ENCODE results near the gene ATXN1. TPM values are rescaled to one million over a fixed set of nuclear protein-coding genes. Genes with fewer than 3 reads are reported as not detected.

Gene ATXN1
- polyA plus RNA-seq, 1 donor, result 13.6 TPM

DNA sequence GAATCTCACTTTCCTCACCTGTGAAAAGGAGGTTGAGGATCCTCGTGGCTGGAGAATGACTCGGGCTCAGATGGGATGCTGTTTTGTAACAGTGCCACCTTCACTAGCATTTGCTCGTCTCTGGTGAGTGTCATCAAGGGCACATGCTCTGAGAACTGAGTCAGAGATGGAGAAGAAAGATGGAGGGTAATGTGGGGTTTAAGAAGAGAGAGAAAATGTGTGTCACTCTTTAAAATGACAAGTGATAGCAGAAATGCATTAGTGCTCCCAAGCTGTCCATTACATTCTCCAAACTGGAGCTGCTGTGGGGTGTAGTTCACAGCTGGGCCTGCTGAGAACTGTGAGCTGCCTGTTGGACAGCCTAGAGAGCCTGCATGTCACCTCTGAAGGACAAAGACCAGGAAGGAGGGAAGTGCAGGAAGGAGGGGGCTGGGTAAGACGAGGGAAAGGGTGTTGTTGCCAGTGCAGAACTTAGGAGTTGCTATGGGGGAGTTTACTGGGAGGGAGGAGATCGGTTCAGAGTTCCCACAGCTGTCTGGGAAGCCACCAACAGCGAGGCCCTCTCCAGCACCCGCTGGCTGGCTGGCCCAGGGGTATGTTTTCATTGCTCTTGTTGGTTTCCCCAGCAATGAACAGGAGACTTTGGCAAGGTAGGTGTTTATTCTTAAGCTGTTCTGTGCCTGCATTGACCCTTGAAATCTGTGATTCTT, 503.1 kb downstream of the ATXN1 start:
- Histone ChIP-seq H3K27ac (ENCODE audit: low read length) (no peak overlapping the region), H3K9me3 (ENCODE audit: control insufficient read depth, low read depth, low read length) (no peaks in the 10 kb centered on the region), H3K4me1 (ENCODE audit: control insufficient read depth, insufficient read depth, low read length) (no peaks in the 10 kb centered on the region), H3K27me3 (ENCODE audit: control insufficient read depth, insufficient read depth, low read length) (no peaks in the 10 kb centered on the region), H3K36me3 (ENCODE audit: control insufficient read depth, insufficient read depth, low read length) (no peaks in the 10 kb centered on the region), H3K4me3 (ENCODE audit: low read length) (no peak overlapping the region)
- WGBS (ENCODE audit: insufficient coverage, low lambda C conversion rate), result 100% methylated on average over 1 of the region's 7 CpGs
- no peak for DNase-seq

DNA sequence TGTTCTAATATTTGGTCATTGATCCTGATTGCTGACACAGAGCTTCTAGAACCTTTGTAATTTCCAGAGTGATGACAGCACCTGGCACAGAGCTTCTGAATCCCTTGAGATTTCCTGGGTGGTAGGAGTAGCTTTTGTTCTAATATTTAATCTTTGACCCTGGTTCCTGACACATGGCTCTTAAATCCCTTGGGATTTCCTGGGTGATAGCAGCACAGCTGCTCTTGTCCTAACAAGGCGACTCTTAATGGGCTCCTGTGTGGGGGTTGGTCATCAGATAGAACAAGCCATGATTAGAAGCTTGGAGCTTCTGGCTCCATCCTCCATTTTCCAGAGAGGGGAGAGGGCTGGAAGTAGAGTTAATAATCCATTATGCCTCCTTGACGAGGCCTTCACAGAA, 504.5 kb downstream of the ATXN1 start:
- DNase-seq, result no peak
- WGBS (ENCODE audit: insufficient coverage, low lambda C conversion rate), result no CpG with 5 or more reads among the region's 2 CpGs
- Histone ChIP-seq H3K4me3 (ENCODE audit: low read length) (no peak overlapping the region), H3K27me3 (ENCODE audit: control insufficient read depth, insufficient read depth, low read length) (no peaks in the 10 kb centered on the region), H3K9me3 (ENCODE audit: control insufficient read depth, low read depth, low read length) (no peaks in the 10 kb centered on the region), H3K36me3 (ENCODE audit: control insufficient read depth, insufficient read depth, low read length) (no peaks in the 10 kb centered on the region), H3K27ac (ENCODE audit: low read length) (no peak overlapping the region), H3K4me1 (ENCODE audit: control insufficient read depth, insufficient read depth, low read length) (no peaks in the 10 kb centered on the region)

DNA sequence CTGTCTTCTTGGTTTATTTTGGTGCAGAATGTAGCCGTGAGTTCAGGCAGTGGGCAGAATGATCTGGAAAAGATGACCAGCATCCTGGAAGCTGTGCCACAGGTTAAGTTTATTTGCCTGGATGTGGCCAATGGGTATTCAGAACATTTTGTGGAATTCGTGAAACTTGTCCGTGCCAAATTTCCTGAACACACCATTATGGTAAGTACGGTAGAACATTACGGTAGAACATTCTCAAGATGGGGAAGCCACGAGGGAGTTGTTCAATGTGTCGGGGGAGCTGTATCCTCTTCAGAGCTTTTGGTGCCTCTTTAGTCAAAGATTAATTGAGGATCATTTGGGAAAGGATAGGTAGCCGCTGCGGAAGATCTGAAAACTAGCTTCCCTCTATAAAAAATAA, 506.7 kb downstream of the ATXN1 start:
- no peaks in the 10 kb centered on the region for H3K27me3 ChIP-seq (ENCODE audit: control insufficient read depth, insufficient read depth, low read length)
- H3K9me3 ChIP-seq (ENCODE audit: control insufficient read depth, low read depth, low read length), result no peaks in the 10 kb centered on the region
- no peaks in the 10 kb centered on the region for H3K36me3 ChIP-seq (ENCODE audit: control insufficient read depth, insufficient read depth, low read length)
- DNase-seq, result no peak
- WGBS (ENCODE audit: insufficient coverage, low lambda C conversion rate), result 100% methylated on average over 1 of the region's 9 CpGs
- no peak overlapping the region for H3K27ac ChIP-seq (ENCODE audit: low read length)
- H3K4me3 ChIP-seq (ENCODE audit: low read length), result no peak overlapping the region
- H3K4me1 ChIP-seq (ENCODE audit: control insufficient read depth, insufficient read depth, low read length), result no peaks in the 10 kb centered on the region

DNA sequence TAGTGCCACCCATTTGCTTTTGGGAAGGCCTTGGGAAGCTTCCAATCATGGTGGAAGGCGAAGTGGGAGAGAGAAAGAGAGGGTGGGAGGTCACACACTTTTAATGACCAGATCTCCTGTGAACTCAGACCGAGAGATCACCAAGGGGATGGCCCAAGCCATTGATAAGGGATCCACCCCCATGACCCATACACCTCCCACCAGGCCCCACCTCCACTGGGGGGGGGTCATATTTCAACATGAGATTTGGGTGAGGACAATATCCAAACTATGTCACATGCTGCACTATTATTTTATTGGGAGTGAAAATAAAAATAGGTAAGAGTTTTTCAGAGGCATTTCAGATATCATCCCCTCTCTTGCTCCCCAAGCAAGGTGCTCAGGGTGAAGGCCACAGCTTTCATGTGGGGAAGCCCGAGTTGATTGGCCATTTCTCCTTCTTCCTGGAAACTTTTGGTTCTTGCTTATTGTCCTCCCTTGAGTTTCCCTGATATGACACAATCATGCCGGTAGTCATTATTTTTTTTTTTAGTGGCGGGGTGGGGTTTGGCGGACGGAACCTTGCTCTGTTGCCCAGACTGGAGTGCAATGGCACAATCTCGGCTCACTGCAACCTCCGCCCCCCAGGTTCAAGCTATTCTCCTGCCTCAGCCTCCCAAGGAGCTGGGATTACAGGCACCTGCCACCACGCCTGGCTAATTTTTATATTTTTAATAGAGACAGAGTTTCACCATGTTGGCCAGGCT, 507.7 kb downstream of the ATXN1 start:
- Histone ChIP-seq H3K36me3 (ENCODE audit: control insufficient read depth, insufficient read depth, low read length) (no peaks in the 10 kb centered on the region), H3K27me3 (ENCODE audit: control insufficient read depth, insufficient read depth, low read length) (no peaks in the 10 kb centered on the region), H3K4me1 (ENCODE audit: control insufficient read depth, insufficient read depth, low read length) (no peaks in the 10 kb centered on the region), H3K4me3 (ENCODE audit: low read length) (no peak overlapping the region), H3K9me3 (ENCODE audit: control insufficient read depth, low read depth, low read length) (no peaks in the 10 kb centered on the region), H3K27ac (ENCODE audit: low read length) (no peak overlapping the region)
- no peak for DNase-seq
- no CpG with 5 or more reads among the region's 10 CpGs for WGBS (ENCODE audit: insufficient coverage, low lambda C conversion rate)

DNA sequence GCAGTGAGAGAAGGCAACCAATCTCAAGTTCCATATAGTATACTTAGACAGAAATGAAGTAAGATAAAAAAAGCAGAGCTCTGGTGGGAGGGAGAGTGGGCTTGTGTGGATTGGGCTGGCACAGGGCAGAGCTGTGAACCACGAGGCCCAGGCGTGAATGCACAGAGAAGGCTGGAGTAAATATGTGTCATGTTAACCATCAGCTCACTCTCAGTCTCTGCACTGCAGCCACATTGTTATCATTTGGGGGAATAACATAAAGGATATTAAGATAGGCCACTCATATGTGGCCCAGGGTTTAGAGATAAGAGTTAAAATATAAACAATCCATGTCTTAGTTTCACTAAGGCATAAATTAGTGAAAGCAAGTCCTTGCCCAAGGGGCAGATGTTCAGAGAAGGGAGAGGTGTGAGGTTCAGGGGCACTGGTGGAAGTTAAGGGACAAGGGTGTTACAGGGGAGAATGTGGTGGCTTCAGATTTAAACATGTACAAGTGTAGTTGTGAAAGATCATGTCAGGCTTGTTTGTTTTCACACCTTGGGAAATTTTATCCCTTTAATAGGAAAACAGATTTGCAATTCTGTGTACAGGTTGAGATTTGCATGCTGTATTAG, 508.5 kb downstream of the ATXN1 start:
- no peak overlapping the region for H3K4me3 ChIP-seq (ENCODE audit: low read length)
- no CpG with 5 or more reads among the region's 2 CpGs for WGBS (ENCODE audit: insufficient coverage, low lambda C conversion rate)
- DNase-seq, result no peak
- no peaks in the 10 kb centered on the region for H3K36me3 ChIP-seq (ENCODE audit: control insufficient read depth, insufficient read depth, low read length)
- no peak overlapping the region for H3K27ac ChIP-seq (ENCODE audit: low read length)
- H3K27me3 ChIP-seq (ENCODE audit: control insufficient read depth, insufficient read depth, low read length), result no peaks in the 10 kb centered on the region
- H3K9me3 ChIP-seq (ENCODE audit: control insufficient read depth, low read depth, low read length), result no peaks in the 10 kb centered on the region
- no peaks in the 10 kb centered on the region for H3K4me1 ChIP-seq (ENCODE audit: control insufficient read depth, insufficient read depth, low read length)

DNA sequence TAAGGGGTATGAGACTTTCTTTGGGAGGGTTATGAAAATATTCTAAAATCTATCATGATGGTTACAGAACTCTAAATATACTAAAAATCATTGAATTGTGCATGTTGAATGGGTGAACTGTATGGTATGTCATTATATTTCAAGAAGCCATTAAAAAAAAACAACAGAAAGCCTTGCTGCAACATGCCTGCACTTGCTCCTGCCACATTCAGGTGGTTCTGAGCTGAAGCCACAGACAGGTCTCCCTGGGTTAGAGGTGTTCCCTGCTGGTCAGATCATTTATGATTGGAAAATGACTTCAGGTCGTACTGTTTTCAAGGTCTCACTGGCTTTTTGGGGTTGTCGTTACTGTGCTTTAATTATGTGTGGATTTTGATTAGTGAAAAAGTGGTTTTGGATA, 509.6 kb downstream of the ATXN1 start:
- no peak for DNase-seq
- WGBS (ENCODE audit: insufficient coverage, low lambda C conversion rate), result 100% methylated on average over 1 of the region's 2 CpGs
- Histone ChIP-seq H3K9me3 (ENCODE audit: control insufficient read depth, low read depth, low read length) (no peaks in the 10 kb centered on the region), H3K4me1 (ENCODE audit: control insufficient read depth, insufficient read depth, low read length) (no peaks in the 10 kb centered on the region), H3K4me3 (ENCODE audit: low read length) (no peak overlapping the region), H3K27ac (ENCODE audit: low read length) (no peak overlapping the region), H3K27me3 (ENCODE audit: control insufficient read depth, insufficient read depth, low read length) (no peaks in the 10 kb centered on the region), H3K36me3 (ENCODE audit: control insufficient read depth, insufficient read depth, low read length) (no peaks in the 10 kb centered on the region)

DNA sequence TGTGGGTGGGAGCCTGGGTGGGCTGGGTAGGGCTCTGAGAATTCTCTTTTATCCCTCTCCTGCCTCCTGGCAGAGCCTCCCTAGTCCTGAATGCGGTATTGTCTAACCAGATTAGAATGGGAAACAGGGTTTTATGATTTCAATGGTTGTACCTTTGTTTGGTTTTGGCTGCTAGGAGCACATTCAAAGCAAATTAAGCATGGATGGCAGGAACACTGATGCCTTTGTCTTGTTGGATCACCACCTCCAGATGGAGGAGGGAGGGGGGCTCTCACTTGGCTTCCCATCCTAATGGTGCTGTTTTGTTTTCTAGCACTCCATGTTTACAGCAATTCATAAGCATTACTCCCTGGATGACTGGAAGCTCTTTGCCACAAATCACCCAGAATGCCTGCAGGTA, 511.3 kb downstream of the ATXN1 start:
- no peaks in the 10 kb centered on the region for H3K9me3 ChIP-seq (ENCODE audit: control insufficient read depth, low read depth, low read length)
- no peak overlapping the region for H3K27ac ChIP-seq (ENCODE audit: low read length)
- H3K27me3 ChIP-seq (ENCODE audit: control insufficient read depth, insufficient read depth, low read length), result no peaks in the 10 kb centered on the region
- no peak overlapping the region for H3K4me3 ChIP-seq (ENCODE audit: low read length)
- H3K4me1 ChIP-seq (ENCODE audit: control insufficient read depth, insufficient read depth, low read length), result no peaks in the 10 kb centered on the region
- WGBS (ENCODE audit: insufficient coverage, low lambda C conversion rate), result no CpG with 5 or more reads among the region's 1 CpG
- H3K36me3 ChIP-seq (ENCODE audit: control insufficient read depth, insufficient read depth, low read length), result no peaks in the 10 kb centered on the region
- no peak for DNase-seq

All from large intestine (tissue), 3 donors.